GM21576 (cell line): Measurements from ENCODE around the gene CIBAR2.

Experiments
- ATAC-seq: cut with Tn5 transposase; IDR thresholded peaks from one replicate; pipeline ENCODE4 v1.9.1; 2021; ENCODE audit warnings: mild to moderate bottlenecking, moderate library complexity; ENCODE audit not compliant: unreplicated experiment

The CIBAR2 gene

GRCh38 chr16:85083051-85083639, 29.1 kb downstream of the CIBAR2 start:
- peak; percentile 22 for ATAC-seq

GRCh38 chr16:85082173-85083050, 29.9 kb downstream of the CIBAR2 start:
- ATAC-seq, result peak; percentile 46

- no peak for ATAC-seq
Observed at GRCh38 chr16:85081765-85082164, 30.5 kb downstream of the CIBAR2 start.

- no peak for ATAC-seq
Observed at GRCh38 chr16:85081038-85081437, 31.2 kb downstream of the CIBAR2 start.

- no peak for ATAC-seq
Observed at GRCh38 chr16:85079785-85080570, 32.3 kb downstream of the CIBAR2 start.

GRCh38 chr16:85078952-85079351, 33.3 kb downstream of the CIBAR2 start:
- no peak for ATAC-seq

- no peak for ATAC-seq
Observed at GRCh38 chr16:85078226-85078625, 34.0 kb downstream of the CIBAR2 start.

- no peak for ATAC-seq
Observed at GRCh38 chr16:85077576-85078125, 34.6 kb downstream of the CIBAR2 start.

- no peak for ATAC-seq
Observed at GRCh38 chr16:85077039-85077438, 35.2 kb downstream of the CIBAR2 start.

GRCh38 chr16:85075236-85075924, 36.9 kb downstream of the CIBAR2 start:
- no peak for ATAC-seq

GRCh38 chr16:85074225-85074914, 37.9 kb downstream of the CIBAR2 start:
- ATAC-seq, result no peak

GRCh38 chr16:85072947-85073346, 39.3 kb downstream of the CIBAR2 start:
- no peak for ATAC-seq

GRCh38 chr16:85072076-85072860, 40.0 kb downstream of the CIBAR2 start:
- no peak for ATAC-seq

GRCh38 chr16:85069171-85069570, 43.1 kb downstream of the CIBAR2 start:
- ATAC-seq, result no peak

- no peak for ATAC-seq
Observed at GRCh38 chr16:85068746-85069145, 43.5 kb downstream of the CIBAR2 start.

GRCh38 chr16:85067426-85067825, 44.8 kb downstream of the CIBAR2 start:
- no peak for ATAC-seq

GRCh38 chr16:85067024-85067423, 45.2 kb downstream of the CIBAR2 start:
- ATAC-seq, result no peak

GRCh38 chr16:85066346-85066885, 45.9 kb downstream of the CIBAR2 start:
- no peak for ATAC-seq

GRCh38 chr16:85065099-85065498, 47.2 kb downstream of the CIBAR2 start:
- ATAC-seq, result no peak
